ENCODE data around the gene TMC4.
A peak's percentile ranks its signal among the peaks of the same experiment; 100 is the strongest.

Gene TMC4

GRCh38 chr19:54127688-54128440, 45.1 kb downstream of the TMC4 start:
- no peak for DNase-seq

GRCh38 chr19:54125713-54126112, 47.2 kb downstream of the TMC4 start:
- no peak for DNase-seq

GRCh38 chr19:54124393-54124792, 48.6 kb downstream of the TMC4 start:
- DNase-seq, result no peak

- DNase-seq, result no peak
Measured at GRCh38 chr19:54123682-54124081, 49.3 kb downstream of the TMC4 start.

GRCh38 chr19:54121259-54121658, 51.7 kb downstream of the TMC4 start:
- DNase-seq, result no peak

GRCh38 chr19:54115109-54116063, 57.6 kb downstream of the TMC4 start, which contains the start of the genes PRPF31 and TFPT:
Gene PRPF31 (plus strand): TSS chr19:54115754. CDS start chr19:54118279, 2,525 bp downstream.
Gene TFPT (minus strand): TSS chr19:54115657. CDS start chr19:54115269, 388 bp downstream.
- peak; percentile 98 for DNase-seq

- peak; percentile 73 for DNase-seq
Measured at GRCh38 chr19:54114340-54115108, 58.4 kb downstream of the TMC4 start.

All from activated CD8-positive, alpha-beta memory T cell treated with anti-CD3 and anti-CD28 coated beads for 24 hours (primary cell).